ENCODE results near the gene DNAAF8. TPM values are rescaled to one million over a fixed set of nuclear protein-coding genes. Genes with fewer than 3 reads are reported as not detected.

DNAAF8 gene
- total RNA-seq, 4 donors from 2014 or later, result 0.44 to 1.2 (median 0.91) TPM

GRCh38 chr16:4692460-4693295 lies 41.7 kb upstream of the DNAAF8 start:
- Histone ChIP-seq H3K27ac (peak overlapping the region; percentile 65 to 84 (median 82)), H3K27me3 (no peaks in the 10 kb centered on the region), H3K4me1 (peaks cover 25 to 29% of the 10 kb centered on the region in 2 donors), H3K4me3 (peak overlapping the region; percentile 57 to 87 (median 68)), H3K36me3 (peaks cover 0 to 11% of the 10 kb centered on the region in 2 donors), H3K9me3 (no peaks in the 10 kb centered on the region)
- intact Hi-C loops (cut with DNase I; ENCODE audit: low total_unique reads), result loop anchor here (1.0 to 2.0 kb wide), 3 partner anchors 42 to 264 kb away; partner anchors contain the start of genes ANKS3 and DNAAF8
- no peak for DNase-seq
- in situ Hi-C loops (cut with MboI; ENCODE audit: low sequenced_read_pairs in 4 of 4), result no loop called here
- peak; percentile 3 to 11 for ATAC-seq
- TF ChIP-seq CTCF (IDR thresholded peaks at IDR 0.05 in 4 of 5, conservative IDR thresholded peaks at IDR 0.05 in 1 of 5), result no peak
- no peak for TF ChIP-seq POLR2A (IDR thresholded peaks at IDR 0.05)

GRCh38 chr16:4693296-4693955 lies 40.9 kb upstream of the DNAAF8 start, which contains the start of gene NUDT16L1:
TSS of gene NUDT16L1 (plus strand) at chr16:4693562. CDS start at chr16:4693727, 165 bp downstream.
- H3K36me3 ChIP-seq, result peaks cover 0 to 18% of the 10 kb centered on the region in 2 donors
- H3K4me3 ChIP-seq, result peak within 1 kb of the TSS; percentile 68 to 90 (median 82)
- intact Hi-C loops (cut with DNase I; ENCODE audit: low total_unique reads), result loop anchor here (1.0 to 2.0 kb wide), 3 partner anchors 41 to 263 kb away; partner anchors contain the start of genes ANKS3 and DNAAF8
- no peaks in the 10 kb centered on the region for H3K9me3 ChIP-seq
- TF ChIP-seq POLR2A (IDR thresholded peaks at IDR 0.05) (peak; percentile 43 to 50), CTCF (IDR thresholded peaks at IDR 0.05 in 4 of 5, conservative IDR thresholded peaks at IDR 0.05 in 1 of 5) (peak in 4 of 5 experiments; percentile 31 to 57 (median 42))
- peak within 1 kb of the TSS; percentile 66 to 89 (median 82) for H3K27ac ChIP-seq
- peak; percentile 83 to 86 for ATAC-seq
- H3K4me1 ChIP-seq, result peaks cover 19 to 25% of the 10 kb centered on the region in 2 donors
- H3K27me3 ChIP-seq, result no peaks in the 10 kb centered on the region
- in situ Hi-C loops (cut with MboI; ENCODE audit: low sequenced_read_pairs in 4 of 4), result no loop called here
- DNase-seq, result peak; percentile 90 to 95

GRCh38 chr16:4693956-4694641 lies 40.2 kb upstream of the DNAAF8 start:
- peak; percentile 12 to 20 for ATAC-seq
- intact Hi-C loops (cut with DNase I; ENCODE audit: low total_unique reads), result loop anchor here (1.0 to 2.0 kb wide), 3 partner anchors 41 to 263 kb away; partner anchors contain the start of genes ANKS3 and DNAAF8
- DNase-seq, result no peak

More at GRCh38 chr16:4693956-4694641, 40.2 kb upstream of the DNAAF8 start:
- Histone ChIP-seq H3K4me3 (peak overlapping the region; percentile 68 to 90 (median 82)), H3K27ac (peak overlapping the region; percentile 66 to 89 (median 82)), H3K27me3 (no peaks in the 10 kb centered on the region), H3K36me3 (peaks cover 0 to 20% of the 10 kb centered on the region in 2 donors), H3K4me1 (peaks cover 15 to 19% of the 10 kb centered on the region in 2 donors), H3K9me3 (no peaks in the 10 kb centered on the region)
- no peak for TF ChIP-seq POLR2A (IDR thresholded peaks at IDR 0.05)
- no peak for TF ChIP-seq CTCF (IDR thresholded peaks at IDR 0.05 in 4 of 5, conservative IDR thresholded peaks at IDR 0.05 in 1 of 5)
- in situ Hi-C loops (cut with MboI; ENCODE audit: low sequenced_read_pairs in 4 of 4), result no loop called here

Data from gastrocnemius medialis (tissue), 4 donors.